T-cell (primary cell): ENCODE results near the gene GGACT. TPM values are rescaled to one million over a fixed set of nuclear protein-coding genes. Genes with fewer than 3 reads are reported as not detected.

Experiments used
- ATAC-seq, 4 experiments: fragments of 200-7000 bp in 3 of 4; fragments of 150-1000 bp in 1 of 4; cut with Tn5 transposase; replicated peaks in 1 of 4; 1 replicate in 3 of 4; 2 replicates in 1 of 4; pipeline ENCODE4 v1.10.0; 2021; ENCODE audit warnings: moderate library complexity in 3 of 4, mild to moderate bottlenecking in 2 of 4, moderate number of reproducible peaks in 1 of 4
- CTCF ChIA-PET, 2 donors: fragments of 300-600 bp; sonication (Branson Sonifier 250); formaldehyde crosslinking; loops; one replicate each; lab custom pipeline; 2022; ENCODE audit warnings: antibody characterized with exemption in 2 of 2; lab: Charles Lee
- POLR2A ChIA-PET, 2 donors: fragments of 300-600 bp; sonication (Branson Sonifier 250); formaldehyde crosslinking; loops; one replicate each; lab custom pipeline; 2022; ENCODE audit warnings: antibody characterized with exemption in 2 of 2; lab: Charles Lee
- DNase-seq, 35 experiments: peaks; one replicate each; pipeline versions ENCODE4 v3.0.0 to v3.0.0-alpha.2; 2013 to 2023
- H3K27ac ChIP-seq: one replicate; pipeline ENCODE4 v1.5.1; 2013; ENCODE audit warnings: low read length
- H3K27me3 ChIP-seq, 2 experiments: replicated peaks in 1 of 2; 1 replicate in 1 of 2; 2 replicates in 1 of 2; pipeline versions ENCODE4 v1.6.1 to v1.7.0; 2013; ENCODE audit warnings: low read length in 1 of 2, mixed read lengths in 1 of 2; ENCODE audit not compliant: control insufficient read depth in 2 of 2, insufficient read depth in 2 of 2; ENCODE audit errors: extremely low read depth in 1 of 2
- H3K36me3 ChIP-seq, 2 donors: 1 replicate in 1 of 2; 2 replicates in 1 of 2; pipeline versions ENCODE4 v1.6.1 to v1.7.0; 2013; ENCODE audit warnings: low read length in 1 of 2; ENCODE audit not compliant: control insufficient read depth in 2 of 2, insufficient read depth in 1 of 2; ENCODE audit errors: extremely low read depth in 1 of 2
- H3K4me1 ChIP-seq, 2 experiments: 1 replicate in 1 of 2; 2 replicates in 1 of 2; pipeline versions ENCODE4 v1.6.1 to v1.7.0; 2013; ENCODE audit warnings: low read length in 2 of 2, mixed read lengths in 1 of 2; ENCODE audit not compliant: insufficient read depth in 2 of 2, control insufficient read depth in 1 of 2; ENCODE audit errors: extremely low read depth in 1 of 2
- H3K4me3 ChIP-seq, 2 donors: 1 replicate in 1 of 2; 2 replicates in 1 of 2; pipeline versions ENCODE4 v1.5.1 to v1.7.0; 2013; ENCODE audit warnings: mild to moderate bottlenecking in 2 of 2, low read length in 1 of 2, moderate library complexity in 1 of 2; ENCODE audit not compliant: control insufficient read depth in 1 of 2; ENCODE audit errors: extremely low read depth in 1 of 2
- H3K9me3 ChIP-seq: 2 replicates; pipeline ENCODE4 v1.7.0; 2013
- H3K27ac Mint-ChIP-seq, 2 donors: one replicate each; pipeline ENCODE4 v1.8.0; 2020 to 2021; ENCODE audit warnings: mild to moderate bottlenecking in 2 of 2, mixed read lengths in 2 of 2
- H3K27me3 Mint-ChIP-seq, 2 donors: one replicate each; pipeline ENCODE4 v1.8.0; 2021 to 2022; ENCODE audit warnings: mixed read lengths in 2 of 2
- H3K36me3 Mint-ChIP-seq: one replicate; pipeline ENCODE4 v1.8.0; 2021; ENCODE audit warnings: mixed read lengths
- H3K4me1 Mint-ChIP-seq, 3 donors: one replicate each; pipeline ENCODE4 v1.8.0; 2020 to 2022; ENCODE audit warnings: mixed read lengths in 3 of 3, mild to moderate bottlenecking in 1 of 3
- H3K4me3 Mint-ChIP-seq, 3 donors: one replicate each; pipeline ENCODE4 v1.8.0; 2020 to 2022; ENCODE audit warnings: mild to moderate bottlenecking in 3 of 3, mixed read lengths in 3 of 3, moderate library complexity in 3 of 3
- H3K9me3 Mint-ChIP-seq, 3 donors: one replicate each; pipeline ENCODE4 v1.8.0; 2020 to 2022; ENCODE audit warnings: mixed read lengths in 3 of 3
- WGBS: methylation state at CpG from one replicate; pipeline ENCODE4 v1.1.5; 2013; ENCODE audit warnings: missing lambda C conversion rate; ENCODE audit not compliant: insufficient coverage; 5-methylcytosine and 5-hydroxymethylcytosine counted together
- total RNA-seq, 35 experiments: library from RNA in 6 of 35; stranded (reverse) in 6 of 35; fragments of 120-200 nt in 1 of 35; gene quantifications; one replicate each; pipeline versions ENCODE4 v1.2.1 to v1.2.4 and lab custom pipeline; 2013 to 2026

Gene GGACT
- total RNA-seq (1 to 10 TPM; 4.4 to 7.9 (median 6.4) TPM), total RNA-seq (lab: John Stamatoyannopoulos, UW) (0.76 to 7.7 (median 2.8) reads per million in 29 experiments)
- total RNA-seq (2013), result 8.8 TPM

DNA sequence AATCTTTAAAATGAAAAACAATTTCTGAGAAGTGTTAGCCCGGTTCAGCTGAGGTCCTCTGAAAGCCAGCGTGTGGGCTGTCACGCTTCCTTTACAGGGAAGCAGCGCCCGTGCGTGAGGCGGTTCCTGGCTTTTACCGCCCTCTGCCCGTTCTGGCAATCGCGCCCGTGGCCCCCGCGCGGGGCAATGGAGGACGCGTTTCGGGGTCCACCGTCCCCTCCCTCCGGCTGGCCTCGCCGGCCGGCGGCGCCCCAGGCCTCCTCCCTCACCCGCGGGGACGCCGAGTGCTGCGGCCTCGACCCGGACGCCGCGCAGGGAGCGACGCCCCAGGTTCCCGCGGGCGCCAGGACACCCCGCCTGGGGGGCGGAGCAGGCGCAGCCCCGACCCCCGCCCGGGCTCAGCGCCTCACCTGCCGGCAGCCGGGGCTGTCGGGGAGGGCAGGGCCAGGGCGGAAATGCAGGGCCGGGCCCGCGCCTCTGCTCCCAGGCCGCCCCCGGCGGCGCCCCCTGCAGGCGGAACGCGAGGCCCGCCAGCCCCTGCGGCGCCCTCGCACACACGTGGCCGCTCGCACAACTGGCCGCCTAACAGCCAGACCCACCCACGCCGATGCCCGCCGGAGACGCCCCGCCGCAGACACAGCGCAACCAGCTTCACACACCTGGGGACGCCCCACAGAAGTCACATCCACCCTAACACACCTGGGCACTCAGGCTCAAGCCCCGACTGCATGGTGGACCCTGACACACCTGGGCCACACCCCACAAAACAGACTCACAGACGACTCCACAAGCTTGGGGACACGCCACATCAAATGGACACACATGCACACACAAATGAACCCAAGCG lies at the start of gene GGACT:
GGACT (minus strand) TSS at position 459 of the 847 bp plus-strand sequence. CDS start 56,198 bp downstream, outside the sequence.
- DNase-seq (peak; percentile 60 to 90 (median 79)), ATAC-seq (peak; percentile 88 to 92 (median 90))
- H3K27ac ChIP-seq, result peak within 1 kb of the TSS; percentile 78
- no peaks in the 10 kb centered on the region for H3K36me3 Mint-ChIP-seq
- no peaks in the 10 kb centered on the region for H3K9me3 Mint-ChIP-seq
- H3K9me3 ChIP-seq, result no peaks in the 10 kb centered on the region
- POLR2A ChIA-PET, result interaction anchor here in 1 of 2 donors (0.6 kb wide), 1 partner anchor 31 kb away, joined by 3 read pairs; no protein-coding TSS in a partner anchor
- peak within 1 kb of the TSS; percentile 63 to 73 for H3K4me3 ChIP-seq
- no peaks in the 10 kb centered on the region for H3K27me3 ChIP-seq
- WGBS, result 7% methylated on average over 82 of the region's 82 CpGs
- H3K4me1 Mint-ChIP-seq, result peaks cover 46 to 52% (median 48%) of the 10 kb centered on the region in 3 donors
- peak within 1 kb of the TSS; percentile 76 to 83 (median 81) for H3K4me3 Mint-ChIP-seq
- peaks cover 13 to 31% of the 10 kb centered on the region in 2 experiments for H3K4me1 ChIP-seq
- CTCF ChIA-PET, result interaction anchor here (0.6 to 3.5 kb wide), 7 partner anchors 9 to 1669 kb away, joined by 3 to 32 read pairs (median 4); no protein-coding TSS in a partner anchor
- H3K36me3 ChIP-seq, result no peaks in the 10 kb centered on the region
- peak within 1 kb of the TSS; percentile 94 for H3K27ac Mint-ChIP-seq
- H3K27me3 Mint-ChIP-seq, result no peaks in the 10 kb centered on the region

DNA sequence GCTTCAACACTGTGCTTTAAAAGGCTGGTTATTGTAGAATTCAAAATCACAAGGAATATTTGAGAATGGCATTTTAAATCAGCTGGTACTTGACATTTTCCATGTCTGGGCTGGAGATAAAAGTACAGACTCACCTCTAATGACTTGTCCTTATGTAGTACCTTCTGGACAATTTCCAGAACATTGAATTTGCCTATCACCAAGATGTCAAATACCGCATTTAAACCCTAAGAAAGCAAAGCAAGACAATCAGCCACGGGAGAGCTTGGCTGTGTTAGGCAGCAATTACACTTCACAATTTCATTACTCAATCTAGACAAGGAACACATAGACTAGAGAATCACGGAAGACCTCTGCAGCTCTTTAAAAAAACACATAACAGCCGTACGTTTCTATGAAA lies 49.2 kb upstream of the GGACT start:
- WGBS, result 100% methylated on average over 2 of the region's 5 CpGs
- ChIA-PET CTCF (no interaction called here), POLR2A (no interaction called here)
- no peaks in the 10 kb centered on the region for H3K9me3 ChIP-seq
- H3K27ac ChIP-seq, result no peak overlapping the region
- H3K4me3 ChIP-seq, result no peak overlapping the region
- Mint-ChIP-seq H3K4me1 (no peaks in the 10 kb centered on the region), H3K27me3 (no peaks in the 10 kb centered on the region), H3K36me3 (peaks cover 57% of the 10 kb centered on the region), H3K9me3 (no peaks in the 10 kb centered on the region), H3K27ac (no peak overlapping the region), H3K4me3 (no peak overlapping the region)
- no peaks in the 10 kb centered on the region for H3K4me1 ChIP-seq
- DNase-seq (no peak), ATAC-seq (no peak)
- no peaks in the 10 kb centered on the region for H3K27me3 ChIP-seq
- peaks cover 11 to 64% of the 10 kb centered on the region in 2 donors for H3K36me3 ChIP-seq

DNA sequence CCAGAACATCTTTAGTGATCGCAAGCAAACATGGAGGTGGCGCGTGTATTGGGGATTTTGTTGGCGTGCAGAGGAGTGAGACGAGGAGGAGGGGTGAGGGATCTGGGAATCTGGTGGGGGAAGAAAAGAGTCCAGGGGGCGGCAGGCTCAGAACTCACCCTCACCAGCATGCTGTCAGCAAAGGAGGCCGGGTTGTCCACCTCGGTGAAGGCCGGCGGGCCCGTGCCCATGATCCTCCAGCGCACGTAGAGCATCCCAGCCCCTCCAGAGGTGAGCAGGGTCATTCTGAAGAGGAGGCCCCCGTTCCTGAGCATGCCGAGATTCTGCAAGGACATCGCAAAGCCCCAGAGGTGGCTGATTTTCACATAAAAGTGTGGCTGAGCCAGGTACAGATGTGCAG lies 48.8 kb upstream of the GGACT start:
- Histone ChIP-seq H3K9me3 (no peaks in the 10 kb centered on the region), H3K4me1 (no peaks in the 10 kb centered on the region), H3K27me3 (no peaks in the 10 kb centered on the region), H3K27ac (no peak overlapping the region), H3K36me3 (peaks cover 11 to 61% of the 10 kb centered on the region in 2 donors), H3K4me3 (no peak overlapping the region)
- no peaks in the 10 kb centered on the region for H3K9me3 Mint-ChIP-seq
- no peaks in the 10 kb centered on the region for H3K27me3 Mint-ChIP-seq
- CTCF ChIA-PET, result no interaction called here
- H3K36me3 Mint-ChIP-seq, result peaks cover 57% of the 10 kb centered on the region
- H3K4me1 Mint-ChIP-seq, result no peaks in the 10 kb centered on the region
- H3K27ac Mint-ChIP-seq, result no peak overlapping the region
- no peak overlapping the region for H3K4me3 Mint-ChIP-seq
- WGBS, result 90% methylated on average over 9 of the region's 16 CpGs
- ATAC-seq (no peak), DNase-seq (no peak)
- POLR2A ChIA-PET, result no interaction called here

DNA sequence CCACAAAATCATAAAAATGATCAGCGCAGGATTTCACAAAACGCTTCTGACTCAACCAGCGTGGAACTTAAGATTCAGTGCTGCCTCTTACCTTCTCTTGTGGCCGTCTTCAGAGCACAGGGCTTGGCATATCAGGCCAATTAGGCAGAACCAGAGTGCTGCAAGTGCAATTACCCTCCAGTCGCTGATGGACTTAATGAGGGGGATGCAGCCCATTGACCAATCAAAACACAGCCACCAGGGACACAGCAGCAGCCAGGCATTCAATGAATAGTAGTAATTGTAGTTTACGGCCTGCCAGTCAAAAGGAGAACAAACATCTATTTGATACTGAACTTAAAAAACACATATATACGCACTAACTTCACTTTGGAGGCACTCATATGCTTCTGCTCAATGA lies 47.9 kb upstream of the GGACT start:
- WGBS, result 94% methylated on average over 4 of the region's 7 CpGs
- Histone ChIP-seq H3K27me3 (no peaks in the 10 kb centered on the region), H3K9me3 (no peaks in the 10 kb centered on the region), H3K4me3 (no peak overlapping the region), H3K36me3 (peaks cover 11 to 55% of the 10 kb centered on the region in 2 donors), H3K27ac (no peak overlapping the region), H3K4me1 (no peaks in the 10 kb centered on the region)
- Mint-ChIP-seq H3K9me3 (no peaks in the 10 kb centered on the region), H3K4me1 (no peaks in the 10 kb centered on the region), H3K27ac (no peak overlapping the region), H3K4me3 (no peak overlapping the region), H3K27me3 (no peaks in the 10 kb centered on the region), H3K36me3 (peaks cover 54% of the 10 kb centered on the region)
- ATAC-seq, result no peak
- CTCF ChIA-PET, result no interaction called here
- DNase-seq, result no peak
- POLR2A ChIA-PET, result no interaction called here

DNA sequence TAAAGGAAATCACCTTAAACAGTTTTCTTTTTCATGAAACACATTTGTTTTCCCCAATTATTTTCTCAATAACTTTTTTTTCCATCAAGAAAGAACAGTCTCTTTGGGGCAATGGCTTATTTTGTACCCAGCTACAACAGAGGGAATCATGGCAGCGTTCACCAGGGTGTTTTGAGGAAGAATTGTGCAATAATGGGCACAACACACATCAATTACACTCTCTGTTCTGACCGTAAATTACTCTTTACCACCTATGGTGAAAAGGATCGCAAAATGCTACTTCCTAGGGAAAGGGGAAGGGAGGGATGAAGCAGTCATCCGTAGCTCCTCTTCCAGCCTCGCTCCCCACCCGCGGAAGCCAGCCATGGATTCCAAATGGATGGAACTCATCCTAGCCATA lies 47.4 kb upstream of the GGACT start:
- peaks cover 51% of the 10 kb centered on the region for H3K36me3 Mint-ChIP-seq
- H3K27ac ChIP-seq, result no peak overlapping the region
- H3K27me3 ChIP-seq, result no peaks in the 10 kb centered on the region
- H3K27ac Mint-ChIP-seq, result no peak overlapping the region
- no peaks in the 10 kb centered on the region for H3K9me3 Mint-ChIP-seq
- no peaks in the 10 kb centered on the region for H3K4me1 ChIP-seq
- no peaks in the 10 kb centered on the region for H3K27me3 Mint-ChIP-seq
- CTCF ChIA-PET, result no interaction called here
- POLR2A ChIA-PET, result no interaction called here
- no peaks in the 10 kb centered on the region for H3K9me3 ChIP-seq
- no peak overlapping the region for H3K4me3 ChIP-seq
- 100% methylated on average over 1 of the region's 7 CpGs for WGBS
- ATAC-seq (no peak), DNase-seq (no peak)
- no peak overlapping the region for H3K4me3 Mint-ChIP-seq
- H3K4me1 Mint-ChIP-seq, result no peaks in the 10 kb centered on the region
- peaks cover 9 to 52% of the 10 kb centered on the region in 2 donors for H3K36me3 ChIP-seq

DNA sequence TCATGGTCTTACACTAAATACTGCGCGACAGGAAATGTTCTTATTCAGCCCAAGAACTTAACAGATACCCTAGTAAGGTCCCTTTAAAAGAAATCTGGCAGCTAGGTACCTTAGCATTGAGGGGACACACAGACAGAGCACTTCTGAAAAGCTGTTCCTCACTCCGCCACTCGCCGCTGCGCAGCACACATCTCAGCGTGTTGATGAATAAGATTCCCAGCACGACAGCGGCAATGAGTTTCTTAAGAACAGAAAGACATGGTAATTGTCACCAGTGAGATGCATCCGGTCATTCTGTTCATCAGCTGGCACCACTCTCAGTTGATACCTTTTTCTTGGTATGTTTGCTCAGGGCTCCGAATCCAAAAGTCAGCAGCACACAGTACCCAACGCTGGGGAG lies 46.1 kb upstream of the GGACT start:
- Histone ChIP-seq H3K9me3 (no peaks in the 10 kb centered on the region), H3K27me3 (no peaks in the 10 kb centered on the region), H3K27ac (no peak overlapping the region), H3K4me1 (no peaks in the 10 kb centered on the region), H3K36me3 (peaks cover 8 to 61% of the 10 kb centered on the region in 2 donors), H3K4me3 (no peak overlapping the region)
- Mint-ChIP-seq H3K27ac (no peak overlapping the region), H3K27me3 (no peaks in the 10 kb centered on the region), H3K9me3 (no peaks in the 10 kb centered on the region), H3K36me3 (peaks cover 62% of the 10 kb centered on the region), H3K4me1 (no peaks in the 10 kb centered on the region), H3K4me3 (no peak overlapping the region)
- 95% methylated on average over 12 of the region's 12 CpGs for WGBS
- POLR2A ChIA-PET, result no interaction called here
- no peak for DNase-seq
- ATAC-seq, result no peak
- CTCF ChIA-PET, result no interaction called here
